NCI-H2107 treated with DMSO at 0.1 percent for 48 hours (cell line): ENCODE results near the gene CCDC13.
"Not testable (repeated sequence)": the region's sequence is repeated elsewhere in the genome, so short reads cannot be mapped to it uniquely, and the experiment has no call there.

Experiments used
- DNase-seq: peaks from one replicate; lab custom pipeline; 2025; ENCODE audit not compliant: unreplicated experiment; lab: John Stamatoyannopoulos, UW

Gene CCDC13, protein sequence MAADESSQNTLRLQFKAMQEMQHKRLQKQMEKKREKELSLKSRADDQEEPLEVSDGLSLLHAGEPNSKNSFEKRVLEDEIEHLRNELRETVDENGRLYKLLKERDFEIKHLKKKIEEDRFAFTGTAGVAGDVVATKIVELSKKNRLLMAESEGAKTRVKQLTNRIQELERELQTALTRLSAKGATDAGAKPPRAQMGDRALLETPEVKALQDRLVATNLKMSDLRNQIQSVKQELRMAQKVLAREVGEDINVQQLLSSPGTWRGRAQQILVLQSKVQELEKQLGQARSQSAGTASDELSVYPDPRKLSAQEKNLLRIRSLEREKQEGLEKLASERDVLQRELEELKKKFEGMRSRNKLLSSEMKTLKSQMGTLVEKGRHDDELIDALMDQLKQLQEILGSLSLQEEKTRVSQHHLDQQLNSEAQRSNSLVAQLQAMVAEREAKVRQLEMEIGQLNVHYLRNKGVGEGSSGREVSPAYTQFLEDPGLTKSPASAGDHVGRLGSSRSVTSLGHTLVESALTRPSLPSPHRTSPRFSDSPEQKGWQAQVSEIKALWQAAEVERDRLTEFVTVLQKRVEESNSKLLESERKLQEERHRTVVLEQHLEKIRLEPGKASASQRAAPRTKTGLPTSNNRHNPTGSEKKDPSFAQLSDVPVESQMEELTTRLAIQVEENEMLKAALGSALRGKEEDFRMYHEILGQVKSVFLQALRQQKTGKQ

DNA sequence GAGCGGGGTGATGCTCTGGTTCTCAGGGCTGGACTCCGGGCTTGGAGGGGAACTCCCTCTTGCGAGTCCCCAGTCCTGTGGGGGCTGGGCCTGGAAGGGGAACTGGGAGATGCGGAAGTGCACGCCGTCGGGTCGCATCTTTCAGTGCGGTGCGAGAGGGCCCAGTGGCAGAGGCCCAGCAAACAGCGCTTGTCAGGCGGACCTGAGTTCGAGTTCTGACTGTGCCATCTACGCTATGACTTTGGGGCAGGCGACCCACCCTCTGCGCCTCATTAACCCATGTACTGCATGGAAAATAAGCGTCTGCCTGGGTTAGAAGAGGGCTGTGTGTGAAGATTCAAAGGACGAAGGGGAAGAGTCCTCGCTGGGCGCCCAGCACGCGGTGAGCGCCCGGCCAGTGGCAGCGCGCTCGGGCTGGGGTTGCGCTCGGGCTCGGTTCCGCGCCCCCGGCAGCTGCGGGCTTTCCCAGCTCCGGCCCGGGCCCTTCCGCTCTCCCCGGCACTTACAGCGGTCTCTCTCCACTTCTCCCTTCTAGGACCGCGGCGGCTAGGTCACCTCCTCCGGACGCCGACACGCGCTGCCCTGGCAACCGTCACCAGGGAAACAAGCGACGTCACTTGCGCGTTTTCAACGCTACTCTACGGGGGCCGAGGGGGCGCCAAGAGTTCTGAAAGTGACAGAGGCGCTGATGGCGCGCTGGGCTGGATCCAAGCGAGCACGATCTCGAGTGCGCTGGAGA is at the start of gene CCDC13:
Gene CCDC13, minus strand, starts transcription at position 584 of the 739 bp plus-strand sequence. CDS start 14,908 bp downstream, outside the sequence.
- peak; percentile 33 for DNase-seq

DNA sequence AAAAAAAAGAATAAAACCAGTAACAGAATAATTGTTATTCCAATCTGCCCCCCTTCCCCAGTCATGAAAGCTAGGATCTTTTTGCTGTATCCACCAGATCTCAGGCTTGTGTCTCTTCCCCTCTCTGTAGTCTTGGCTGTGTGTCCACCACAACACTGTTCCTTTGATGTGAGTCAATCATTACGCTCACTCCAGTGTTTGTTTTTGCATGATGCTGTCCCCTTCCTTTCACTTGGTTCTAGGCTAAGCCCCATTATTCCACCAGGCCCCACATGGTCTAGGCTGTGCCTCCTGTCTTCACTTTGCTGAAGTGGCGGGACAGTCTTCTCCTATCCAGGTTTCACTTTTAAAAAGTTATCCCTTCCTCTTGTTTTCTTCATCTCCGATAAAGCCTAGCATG is 49.8 kb upstream of the CCDC13 start:
- DNase-seq, result no peak

DNA sequence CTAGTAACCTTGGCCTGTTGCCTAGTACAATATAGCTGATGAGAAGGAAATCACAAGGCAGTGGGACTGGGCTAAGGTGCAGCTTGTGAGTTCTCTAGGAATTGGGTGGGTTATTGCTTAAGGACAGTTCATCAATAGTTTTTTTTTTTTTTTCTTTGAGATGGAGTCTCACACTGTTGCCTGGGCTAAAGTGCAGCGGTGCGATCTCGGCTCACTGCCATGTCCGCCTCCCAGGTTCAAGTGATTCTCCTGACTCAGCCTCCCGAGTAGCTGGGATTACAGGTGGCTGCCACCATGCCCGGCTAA is 47.6 kb upstream of the CCDC13 start:
- no peak for DNase-seq

DNA sequence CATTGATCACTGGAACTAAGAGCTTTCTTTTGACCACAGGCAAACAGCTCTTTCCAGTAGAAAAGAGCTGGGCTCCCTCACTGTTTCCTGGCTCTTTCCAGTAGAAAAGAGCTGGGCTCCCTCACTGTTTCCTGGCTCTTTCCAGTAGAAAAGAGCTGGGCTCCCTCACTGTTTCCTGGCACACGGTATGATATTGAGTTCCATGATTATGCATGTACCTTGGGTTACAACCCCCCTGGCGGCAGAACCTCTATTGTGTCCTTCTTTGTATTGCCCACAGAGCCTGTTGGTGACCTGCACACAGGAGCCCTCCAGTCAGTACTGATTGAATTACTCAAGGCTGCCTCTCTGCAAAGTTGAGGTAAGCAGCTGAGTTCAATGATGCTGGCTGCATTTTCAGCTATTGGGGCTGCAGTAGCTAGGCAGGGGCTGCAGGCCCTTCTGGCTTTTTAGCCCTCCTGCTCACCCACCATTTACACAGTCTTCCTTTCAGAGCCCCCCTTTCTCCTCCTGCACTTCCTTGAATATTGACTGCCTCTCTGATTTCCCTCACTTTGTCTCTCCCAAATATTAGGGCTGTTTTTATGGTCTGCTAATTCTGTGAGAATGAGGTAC is 46.4 kb upstream of the CCDC13 start:
- DNase-seq, result peak; percentile 82

DNA sequence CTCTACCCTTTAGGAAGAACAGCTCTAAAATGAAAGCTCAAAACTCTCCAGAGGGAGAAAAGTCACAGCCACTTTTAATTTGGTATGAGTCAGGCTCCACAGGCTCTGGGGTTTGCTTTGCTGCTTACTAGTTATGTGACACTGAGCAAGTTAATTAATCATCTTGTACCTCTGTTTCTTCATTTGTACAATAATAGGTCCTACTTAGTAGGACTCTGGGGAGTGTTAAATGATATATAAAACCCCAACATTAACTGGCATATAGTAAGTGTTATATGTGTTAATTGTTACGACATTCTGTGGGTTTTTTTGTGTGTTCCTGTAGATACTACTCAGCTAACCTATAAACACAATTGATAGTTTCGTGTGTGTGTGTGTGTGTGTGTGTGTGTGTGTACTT is 42.8 kb upstream of the CCDC13 start:
- no peak for DNase-seq

DNA sequence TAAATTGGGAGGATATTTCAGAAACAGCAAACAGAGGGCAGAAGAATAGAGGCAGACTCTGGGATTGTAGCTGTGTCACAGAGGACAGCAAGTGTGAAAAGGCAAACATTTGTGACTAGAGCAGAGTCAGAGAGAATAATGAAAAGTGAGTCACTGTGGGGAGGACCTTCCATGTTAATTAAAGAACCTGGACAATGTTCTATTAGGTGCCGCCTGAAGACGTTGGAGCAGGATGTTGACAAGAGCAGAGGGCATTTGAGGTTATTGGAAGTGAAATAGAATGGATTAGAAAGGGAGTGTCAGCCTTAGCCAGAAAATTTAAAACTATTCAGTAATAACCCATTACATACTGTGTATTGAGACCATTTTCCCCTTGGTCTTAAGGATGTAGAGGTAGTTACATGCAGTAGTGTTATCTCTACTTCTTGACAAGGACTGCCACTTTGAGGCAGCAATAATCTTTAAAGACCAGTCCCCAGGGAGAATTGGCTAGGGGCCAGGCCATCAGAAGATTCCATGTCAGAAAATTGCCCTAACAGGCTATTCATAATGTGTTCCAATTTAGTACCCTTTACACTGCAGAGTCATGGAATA is 42.0 kb upstream of the CCDC13 start:
- no peak for DNase-seq

DNA sequence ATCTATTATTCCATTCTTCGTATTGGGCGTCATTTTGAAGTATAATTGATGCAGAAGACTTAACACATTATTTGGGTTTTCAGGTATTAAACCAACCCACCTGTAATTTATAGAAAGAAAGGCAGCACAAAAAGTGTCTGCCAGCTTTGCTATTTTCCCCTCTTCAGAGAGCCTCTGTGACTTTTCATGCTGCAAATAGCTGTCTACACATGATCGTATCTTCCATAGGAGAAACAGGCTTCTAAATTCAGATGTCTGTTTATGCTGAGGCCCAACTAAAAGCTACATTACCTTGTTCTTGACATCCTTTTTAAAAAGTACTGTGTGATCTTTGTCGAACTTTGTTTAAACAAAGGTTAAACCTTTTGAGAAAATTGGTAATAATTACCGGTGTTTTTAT is 41.2 kb upstream of the CCDC13 start:
- DNase-seq, result no peak

DNA sequence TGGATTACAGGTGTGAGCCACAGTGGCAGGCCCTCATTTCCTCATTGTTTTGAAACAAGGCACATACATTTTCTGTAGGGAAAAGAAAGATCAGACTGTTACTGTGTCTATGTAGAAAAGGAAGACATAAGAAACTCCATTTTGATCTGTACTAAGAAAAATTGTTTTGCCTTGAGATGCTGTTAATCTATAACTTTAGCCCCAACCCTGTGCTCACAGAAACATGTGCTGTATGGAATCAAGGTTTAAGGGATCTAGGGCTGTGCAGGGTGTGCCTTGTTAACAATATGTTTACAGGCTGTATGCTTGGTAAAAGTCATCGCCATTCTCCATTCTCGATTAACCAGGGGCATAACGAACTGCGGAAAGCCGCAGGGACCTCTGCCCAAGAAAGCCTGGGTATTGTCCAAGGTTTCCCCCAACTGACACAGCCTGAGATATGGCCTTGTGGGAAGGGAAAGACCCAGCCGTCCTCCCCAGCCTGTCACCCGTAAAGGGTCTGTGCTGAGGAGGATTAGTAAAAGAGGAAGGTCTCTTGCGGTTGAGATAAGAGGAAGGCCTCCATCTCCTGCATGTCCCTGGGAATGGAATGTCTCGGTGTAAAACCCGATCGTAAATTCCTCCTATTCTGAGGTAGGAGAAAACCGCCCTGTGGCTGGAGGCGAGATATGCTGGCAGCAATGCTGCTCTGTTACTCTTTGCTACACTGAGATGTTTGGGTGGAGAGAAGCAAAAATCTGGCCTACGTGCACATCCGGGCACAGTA is 38.2 kb upstream of the CCDC13 start:
- not testable (repeated sequence) for DNase-seq

DNA sequence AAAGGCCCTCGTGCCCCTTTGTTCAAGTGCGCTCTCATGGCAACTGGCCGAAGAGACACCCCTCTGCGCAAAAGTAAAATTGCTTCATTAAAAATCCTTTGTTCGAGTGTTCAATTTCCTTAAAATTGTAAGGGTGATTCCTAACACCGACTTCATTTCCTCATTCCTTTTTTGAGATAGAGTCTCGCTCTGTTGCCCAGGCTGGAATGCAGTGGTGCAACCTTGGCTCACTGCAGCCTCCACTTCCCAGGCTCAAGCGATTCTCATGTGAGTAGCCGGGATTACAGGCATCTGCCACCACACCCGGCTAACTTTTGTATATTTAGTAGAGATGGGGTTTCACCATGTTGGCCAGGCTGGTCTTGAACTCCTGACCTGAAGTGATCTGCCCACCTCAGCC is 37.7 kb upstream of the CCDC13 start:
- not testable (repeated sequence) for DNase-seq

DNA sequence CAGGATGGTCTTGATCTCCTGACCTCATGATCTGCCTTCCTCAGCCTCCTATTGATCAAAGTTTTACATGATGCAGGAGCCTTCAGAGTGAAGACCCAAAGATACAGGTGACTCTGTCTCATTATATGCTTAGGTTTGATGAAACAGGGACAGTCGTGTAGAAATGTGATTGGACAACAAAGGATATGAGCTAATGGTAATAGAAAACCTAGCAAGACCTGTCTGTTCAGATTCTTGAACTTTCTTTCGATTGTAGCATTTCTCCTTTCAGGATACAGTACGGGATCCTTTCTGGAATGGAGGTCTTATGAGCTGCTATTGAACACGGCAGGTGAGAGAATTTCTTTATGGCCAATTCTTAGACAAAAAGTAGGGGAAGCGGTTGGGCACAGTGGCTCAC is 36.1 kb upstream of the CCDC13 start, which contains the start of gene ACKR2:
Gene ACKR2, plus strand, starts transcription at position 244 of the 400 bp plus-strand sequence. CDS start 55,058 bp downstream, outside the sequence.
- no peak for DNase-seq

DNA sequence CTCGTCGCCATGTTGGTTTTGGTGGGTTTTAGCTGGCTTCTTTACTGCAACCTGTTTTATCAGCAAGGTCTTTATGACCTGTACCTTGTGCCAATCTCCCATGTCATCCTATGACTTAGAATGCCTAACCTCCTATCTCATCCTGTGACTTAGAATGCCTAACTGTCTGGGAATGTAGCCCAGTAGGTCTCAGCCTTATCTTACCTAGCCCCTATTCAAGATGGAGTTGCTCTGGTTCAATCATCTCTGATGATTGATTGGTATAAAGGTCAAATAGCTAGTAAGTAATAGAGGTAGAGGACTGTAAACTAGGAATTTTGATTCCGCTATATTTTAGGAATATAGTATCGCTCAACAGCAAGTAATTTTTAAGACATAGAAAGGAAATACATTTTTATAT is 34.9 kb upstream of the CCDC13 start:
- DNase-seq, result no peak

DNA sequence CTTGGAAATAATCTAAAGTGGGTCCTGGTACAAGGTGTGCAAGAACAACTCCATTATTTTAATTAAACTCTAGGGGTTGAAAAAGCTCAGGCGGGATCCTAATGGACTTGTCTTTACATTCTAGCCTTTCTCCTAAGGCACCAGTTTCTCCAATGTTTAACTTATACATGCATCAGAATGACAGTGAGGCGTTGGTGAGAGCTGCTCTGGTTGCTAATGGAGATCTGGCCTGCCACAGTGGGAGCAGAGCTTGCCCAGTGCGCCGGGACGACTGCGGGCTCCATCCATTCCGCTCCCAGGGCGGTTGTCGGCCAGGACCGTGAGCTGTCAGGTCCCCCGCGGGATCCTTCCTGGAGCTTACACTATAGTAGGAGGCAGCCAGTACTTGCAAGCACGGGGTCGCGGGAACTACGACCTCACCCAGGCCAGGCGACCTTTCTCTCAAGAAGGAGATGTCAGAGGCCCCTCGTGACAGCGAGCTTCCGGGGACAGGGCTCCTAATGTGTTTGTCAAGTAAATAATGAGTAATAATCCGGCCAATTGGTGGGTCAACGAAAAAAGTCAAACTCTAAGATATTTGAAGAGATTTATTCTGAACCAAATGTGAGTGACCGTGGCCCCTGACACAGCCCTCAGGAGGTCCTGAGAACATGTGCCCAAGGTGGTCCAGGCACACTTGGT is 32.2 kb upstream of the CCDC13 start:
- no peak for DNase-seq

DNA sequence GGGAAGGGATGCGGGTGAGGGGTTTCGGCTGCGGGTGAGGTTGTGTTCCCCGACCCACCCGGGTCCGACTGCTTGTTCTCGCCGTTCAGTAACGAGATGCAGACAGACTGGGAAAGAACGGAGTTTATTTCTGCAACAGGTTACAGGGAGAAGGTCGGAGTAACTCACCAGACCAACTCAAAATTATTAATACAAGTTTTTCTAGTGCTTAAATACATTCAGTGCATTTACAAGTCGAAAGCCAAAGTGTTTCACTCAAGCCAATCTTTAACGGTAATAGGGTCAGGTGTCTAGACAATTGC is 31.7 kb upstream of the CCDC13 start:
- no peak for DNase-seq

DNA sequence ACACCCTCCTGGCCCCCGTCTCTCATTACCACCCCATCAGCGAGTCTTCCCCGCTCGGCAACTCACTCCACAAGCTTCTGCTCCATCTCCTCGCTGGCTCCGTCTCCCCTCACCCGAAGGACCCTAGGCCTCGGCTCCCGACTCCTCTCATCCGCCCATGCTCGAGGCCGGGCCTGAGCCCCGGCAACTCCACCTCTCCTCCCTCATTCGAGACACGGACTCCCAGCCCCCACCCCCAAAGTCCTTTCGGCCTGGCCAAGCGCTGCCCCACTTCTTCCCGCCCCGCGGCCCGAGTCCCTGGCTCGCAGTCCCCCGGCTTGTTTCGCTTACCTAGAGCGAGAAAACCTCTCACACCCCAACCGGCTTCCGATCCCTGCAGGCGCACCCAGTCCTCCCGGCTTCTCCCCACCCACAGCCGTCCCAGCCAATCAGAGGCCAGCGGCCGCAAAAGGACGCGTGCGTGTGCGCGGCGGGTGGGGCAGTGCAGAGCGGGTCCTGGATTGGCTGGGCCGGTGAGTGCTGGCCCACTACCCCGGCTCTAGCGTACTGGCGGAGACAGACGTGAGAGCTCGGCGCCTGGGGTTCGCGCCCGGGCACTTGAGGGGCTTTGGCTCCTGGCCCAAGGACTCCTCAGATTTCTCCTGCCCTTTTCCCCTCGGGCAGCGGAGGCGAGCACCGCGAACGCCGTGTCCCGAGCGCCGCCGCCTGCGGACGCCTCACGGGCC is 31.2 kb upstream of the CCDC13 start, which contains the start of gene HIGD1A:
Gene HIGD1A, minus strand, starts transcription at position 385 of the 725 bp plus-strand sequence. CDS start 10,237 bp downstream, outside the sequence.
- DNase-seq, result peak; percentile 86

DNA sequence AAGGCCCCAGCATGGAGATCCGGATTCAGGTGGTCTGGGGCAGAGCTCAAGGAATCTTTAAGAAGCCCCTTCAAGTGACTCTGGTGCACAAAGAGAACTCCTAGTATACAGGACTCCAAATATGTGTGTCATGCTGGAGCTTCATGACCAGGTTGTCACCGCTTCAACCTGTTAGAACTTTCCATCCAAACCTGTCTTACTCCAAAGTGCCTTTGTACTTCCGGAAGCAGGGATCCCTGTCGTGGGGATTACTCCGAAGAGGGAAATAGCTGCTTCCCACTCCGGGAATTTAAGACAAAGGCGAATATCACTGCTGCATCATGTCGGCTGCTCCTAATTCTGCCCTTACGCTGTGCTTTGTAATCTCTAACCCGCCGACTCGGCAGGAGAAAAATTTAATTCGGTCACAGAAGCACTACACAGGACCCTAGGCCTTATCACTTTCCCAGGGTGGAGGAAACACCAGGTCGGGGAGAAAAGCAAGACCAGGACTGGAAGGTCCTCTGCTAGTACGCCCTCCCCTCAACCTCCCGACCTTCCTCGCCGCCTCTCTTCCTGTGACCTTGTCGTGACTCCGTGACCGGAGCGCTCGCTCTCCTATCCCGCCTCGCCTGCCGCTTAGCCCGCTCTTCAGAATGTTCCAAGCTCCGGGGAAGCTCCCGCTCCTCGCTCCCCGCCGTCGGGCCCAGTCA is 30.5 kb upstream of the CCDC13 start:
- DNase-seq, result no peak

DNA sequence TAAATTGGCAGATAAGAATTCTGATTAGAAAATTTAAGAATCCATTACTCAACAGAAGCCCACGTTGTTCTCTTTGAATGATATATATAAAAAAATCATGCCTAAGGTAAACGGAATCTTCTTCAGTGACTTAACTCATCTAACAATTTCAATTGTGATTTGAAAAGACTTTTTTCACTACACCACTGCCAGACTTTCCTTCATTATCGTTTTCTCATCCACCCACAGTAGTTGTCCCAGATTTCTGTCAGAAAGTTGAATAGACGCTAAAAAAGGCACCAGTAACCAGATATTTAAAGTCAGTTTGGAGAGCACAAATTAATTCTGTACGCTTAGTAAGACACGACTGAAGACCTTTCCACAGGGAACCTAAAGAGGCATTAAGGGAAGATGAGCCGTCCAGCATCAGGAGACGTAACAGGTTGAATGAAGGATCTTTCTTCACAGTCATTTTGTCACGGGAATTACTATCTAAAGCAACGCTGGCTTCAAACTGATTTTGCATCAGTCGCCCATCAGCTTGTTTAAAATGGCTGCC is 29.9 kb upstream of the CCDC13 start:
- DNase-seq, result no peak

DNA sequence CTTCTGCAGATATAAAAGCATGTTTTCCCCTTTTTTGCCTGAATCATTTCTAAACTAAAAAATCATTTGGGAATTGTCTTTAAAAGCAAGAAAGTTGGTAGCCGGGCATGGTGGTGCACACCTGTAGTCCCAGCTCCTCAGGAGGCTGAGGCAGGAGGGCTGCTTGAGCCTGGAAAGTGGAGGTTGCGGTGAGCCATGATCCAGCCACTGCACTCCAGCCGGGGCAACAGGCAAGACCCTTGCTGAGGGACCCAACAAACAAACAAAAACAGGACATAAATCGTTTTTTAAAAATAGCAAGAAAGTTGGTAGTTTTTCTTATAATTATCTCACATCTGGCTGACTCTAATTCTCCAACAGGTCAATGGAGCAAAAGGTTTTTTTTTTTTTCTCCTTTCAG is 28.7 kb upstream of the CCDC13 start:
- DNase-seq, result no peak

DNA sequence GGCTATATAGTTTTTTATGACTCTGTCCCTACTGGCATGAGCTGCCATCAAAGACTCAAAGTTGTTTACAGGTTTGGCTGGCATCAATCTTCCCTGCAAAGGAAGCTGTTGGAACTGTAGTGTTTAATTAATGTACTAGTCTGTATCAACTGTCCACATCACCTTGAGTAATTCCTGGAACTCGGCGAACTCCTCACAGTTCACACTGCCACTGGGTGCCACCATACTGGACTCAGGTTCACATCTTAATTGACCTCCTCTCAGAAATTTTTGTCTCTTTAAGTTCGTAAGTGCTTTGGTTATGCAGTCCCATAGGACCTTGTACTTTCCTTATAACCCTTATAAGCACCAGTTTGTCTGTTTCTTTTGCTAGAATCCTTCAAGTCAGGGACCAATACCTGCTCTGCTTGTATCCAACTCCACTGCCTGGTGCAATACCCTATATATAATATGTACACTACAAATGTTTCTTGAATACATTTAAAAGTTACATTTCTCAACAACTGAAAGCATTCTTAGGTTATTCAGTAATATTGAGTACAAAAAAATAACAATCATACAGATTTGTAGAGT is 28.1 kb upstream of the CCDC13 start:
- DNase-seq, result no peak
